ENCODE measurements around the gene HSPB7.
"Not testable (repeated sequence)": the region's sequence is repeated elsewhere in the genome, so short reads cannot be mapped to it uniquely, and the experiment has no call there.

- not testable (repeated sequence) for TF ChIP-seq CTCF, POLR2A (IDR thresholded peaks at IDR 0.05)
These were observed 22.0 kb upstream of the HSPB7 start for GRCh38 chr1:16039871-16040270.
